Fibroblast of skin of left quadriceps (primary cell): ENCODE data around the gene WDR49.
A peak's percentile ranks its signal among the peaks of the same experiment; 100 is the strongest.

Source experiments
- DNase-seq, 2 experiments: peaks; one replicate each; pipeline ENCODE4 v3.0.0-alpha.2; 2013; ENCODE audit warnings: low read depth in 2 of 2

Gene WDR49

DNA sequence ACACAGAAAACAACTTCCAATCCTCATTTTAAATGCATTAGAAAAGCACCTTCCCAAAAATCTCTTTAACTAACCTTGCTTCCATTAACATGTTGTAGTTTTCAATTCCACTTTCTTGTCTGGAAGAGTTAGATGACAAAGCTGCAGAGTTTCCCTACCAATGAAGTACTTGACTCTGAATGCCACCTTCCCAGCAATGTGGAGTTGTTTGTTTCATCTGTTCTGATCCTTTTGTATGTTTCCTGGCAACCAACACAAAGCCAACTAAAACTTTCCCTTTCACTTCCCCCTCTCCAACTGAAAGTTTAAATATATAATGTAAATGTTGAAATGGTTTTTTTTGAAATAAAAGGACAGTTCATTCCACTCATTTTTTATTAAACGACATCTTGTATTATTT, at the start of gene WDR49:
WDR49 (minus strand) TSS at position 183 of the 400 bp plus-strand sequence. CDS start 517 bp downstream, outside the sequence.
- DNase-seq = no peak

- no peak for DNase-seq
Observed at GRCh38 chr3:167700926-167701325, 47.2 kb upstream of the WDR49 start.

GRCh38 chr3:167700046-167700445, 46.3 kb upstream of the WDR49 start:
- DNase-seq = peak; percentile 22 to 25

GRCh38 chr3:167694121-167694520, 40.4 kb upstream of the WDR49 start:
- no peak for DNase-seq

GRCh38 chr3:167691366-167691765, 37.6 kb upstream of the WDR49 start:
- peak; percentile 3 to 5 for DNase-seq

DNA sequence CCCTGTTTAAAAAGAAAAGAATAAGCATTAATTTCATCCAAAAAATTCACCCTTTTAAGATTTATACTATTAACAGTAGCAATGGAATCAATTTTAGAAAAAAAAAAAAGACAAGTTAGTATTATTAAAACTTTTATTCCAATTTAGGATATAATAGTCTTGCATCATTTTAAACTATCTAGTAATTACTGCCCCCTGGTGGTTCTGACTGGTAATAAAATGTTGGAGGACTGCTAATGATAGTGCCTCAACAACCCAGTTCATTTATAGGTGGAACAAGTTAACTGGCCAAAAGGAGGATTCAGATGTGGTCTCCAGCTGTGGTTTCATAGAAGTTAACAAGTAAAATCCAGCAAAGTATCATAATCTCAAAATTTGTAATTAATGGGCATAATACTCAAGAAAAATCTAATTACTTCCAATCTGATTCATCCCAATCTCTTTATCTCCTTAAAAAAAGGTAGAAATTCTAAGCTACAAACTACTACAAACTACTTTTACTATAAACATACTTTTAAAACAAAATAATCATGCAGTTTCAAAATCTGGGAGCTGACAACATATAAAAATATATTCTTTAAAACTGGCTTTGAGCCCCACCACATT, 30.7 kb upstream of the WDR49 start:
- DNase-seq = peak; percentile 32 to 34

GRCh38 chr3:167679526-167679925, 25.8 kb upstream of the WDR49 start:
- no peak for DNase-seq

GRCh38 chr3:167675848-167676247, 22.1 kb upstream of the WDR49 start:
- DNase-seq = no peak

DNA sequence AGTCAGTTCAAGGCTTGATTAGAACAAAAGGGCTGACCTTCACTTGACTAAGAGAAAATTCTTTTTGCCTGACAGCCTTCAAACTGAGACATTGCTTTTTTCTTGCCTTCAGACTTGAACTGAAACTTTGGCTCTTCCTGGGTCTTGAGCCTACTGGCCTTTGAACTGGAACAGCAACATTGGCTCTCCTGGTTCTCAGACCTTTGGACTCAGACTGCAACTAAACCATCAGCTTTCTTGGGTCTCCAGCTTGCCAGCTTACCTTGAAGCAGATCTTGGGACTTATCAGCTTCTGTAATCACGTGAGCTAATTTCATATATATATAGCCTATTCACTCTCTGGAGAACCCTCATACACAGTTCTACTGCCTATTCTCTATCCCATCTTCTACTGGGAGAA, 19.5 kb upstream of the WDR49 start:
- DNase-seq = no peak

DNA sequence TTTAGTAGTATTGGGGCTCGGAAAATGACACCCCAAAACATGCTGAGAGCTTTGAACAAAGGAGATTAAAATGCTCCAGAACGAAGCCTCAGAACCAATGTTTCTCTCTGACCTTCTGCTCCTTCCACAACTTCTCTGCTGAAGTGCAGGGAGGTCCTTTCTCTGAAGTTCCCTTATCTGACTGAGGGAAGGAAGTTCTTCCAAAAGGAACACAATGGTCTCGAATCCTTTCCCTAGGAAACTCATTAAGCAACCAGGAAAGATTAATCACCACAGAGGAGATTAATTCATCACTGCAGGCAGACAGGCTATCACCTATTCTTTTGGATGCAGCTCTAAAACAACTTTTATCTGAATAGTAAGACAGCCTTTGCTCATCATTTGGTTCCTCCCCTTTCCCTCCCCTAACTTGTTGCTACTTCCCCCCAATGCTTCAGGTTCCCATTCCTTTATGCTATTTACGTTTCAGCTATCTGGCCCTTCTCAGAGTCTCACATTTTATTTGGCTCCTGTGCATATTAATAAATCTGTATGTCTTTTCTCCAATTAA, 18.2 kb upstream of the WDR49 start:
- no peak for DNase-seq

DNA sequence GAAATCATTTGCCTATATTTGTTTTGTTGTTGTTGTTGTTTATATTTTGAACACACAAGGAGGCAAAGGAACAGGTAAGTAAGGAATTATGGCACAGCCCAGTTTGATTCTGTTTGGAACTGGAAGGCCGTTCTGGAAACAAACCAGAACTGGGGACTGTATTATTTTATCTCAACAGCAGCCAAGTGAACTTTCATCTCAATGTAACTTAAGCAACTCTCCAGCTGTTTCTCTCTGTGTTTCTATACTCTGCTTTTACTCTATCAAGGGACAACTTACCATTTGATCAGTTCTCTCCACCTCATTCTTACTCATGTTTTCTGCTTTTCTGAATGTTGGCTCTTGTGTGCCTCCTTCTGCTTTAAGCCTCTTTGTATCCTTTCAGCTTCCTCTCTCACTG, 16.0 kb upstream of the WDR49 start:
- DNase-seq = no peak

- no peak for DNase-seq
Observed at GRCh38 chr3:167668651-167669050, 14.9 kb upstream of the WDR49 start.

- no peak for DNase-seq
Observed at GRCh38 chr3:167666563-167666962, 12.8 kb upstream of the WDR49 start.

GRCh38 chr3:167662919-167663400, 9.2 kb upstream of the WDR49 start:
- no peak for DNase-seq

GRCh38 chr3:167657684-167658225, 4.0 kb upstream of the WDR49 start:
- no peak for DNase-seq

- no peak for DNase-seq
Observed at GRCh38 chr3:167656821-167657220, 3.1 kb upstream of the WDR49 start.

DNA sequence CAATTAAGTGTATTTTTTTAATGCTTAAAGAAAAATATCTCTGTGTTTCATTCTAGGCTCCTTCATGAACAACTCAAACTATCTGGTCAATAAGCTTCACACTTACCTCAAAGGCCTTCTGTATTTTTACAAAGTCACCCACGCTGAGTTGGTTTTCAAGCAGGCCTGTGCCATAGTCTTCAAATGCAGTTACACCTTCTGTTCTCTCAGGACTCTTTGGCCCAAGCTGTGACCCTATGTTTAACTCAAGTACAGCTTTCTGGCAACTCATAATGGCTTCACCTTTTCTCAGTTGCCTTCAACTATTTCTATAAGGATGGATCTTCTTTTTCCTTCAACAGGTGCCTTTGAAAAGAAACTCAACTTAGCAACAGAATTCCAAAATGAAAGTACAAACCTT, 587 bp downstream of the WDR49 start:
- DNase-seq = no peak

GRCh38 chr3:167651826-167652225, 1.9 kb downstream of the WDR49 start:
- DNase-seq = no peak

DNA sequence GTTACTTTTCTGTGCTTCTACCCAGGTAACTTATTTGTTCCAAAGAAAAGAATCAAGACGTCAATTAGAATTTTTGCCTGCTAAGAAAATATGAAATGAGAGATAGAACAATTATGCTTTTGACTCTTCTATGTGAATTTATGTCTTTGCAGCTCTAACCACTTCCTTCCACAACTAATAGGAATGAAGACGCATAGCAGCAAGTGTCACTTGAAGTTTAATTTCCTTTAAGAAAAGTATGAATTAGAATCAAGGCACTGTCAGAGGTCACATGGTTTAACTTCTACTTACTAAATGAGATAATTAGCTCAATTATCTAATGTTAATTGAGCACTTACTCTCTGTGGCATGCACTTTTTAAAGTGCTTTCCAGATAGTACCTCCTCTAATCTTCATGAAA, 3.3 kb downstream of the WDR49 start:
- DNase-seq = no peak

DNA sequence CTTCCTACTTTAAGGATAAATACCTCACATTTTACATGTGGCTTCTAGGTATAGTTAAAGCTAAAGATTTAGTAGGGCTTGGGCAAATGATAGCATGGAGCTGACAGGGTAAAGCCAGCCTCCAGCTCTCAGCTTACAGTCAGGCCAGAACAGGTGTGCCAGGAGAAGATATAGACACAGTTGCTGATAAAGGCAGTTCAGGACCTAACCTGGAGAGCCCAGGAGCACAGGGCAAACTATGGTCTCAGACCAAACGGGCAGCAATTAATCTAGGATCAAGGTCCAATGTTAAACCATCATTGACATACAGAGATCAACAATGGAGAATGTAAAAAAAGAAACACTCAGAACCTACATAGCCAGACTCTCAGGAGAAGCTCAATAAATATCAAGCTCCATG, 4.0 kb downstream of the WDR49 start:
- DNase-seq = no peak

- no peak for DNase-seq
Observed at GRCh38 chr3:167644611-167645010, 9.1 kb downstream of the WDR49 start.

- DNase-seq = no peak
Observed at GRCh38 chr3:167631471-167631870, 22.3 kb downstream of the WDR49 start.

DNA sequence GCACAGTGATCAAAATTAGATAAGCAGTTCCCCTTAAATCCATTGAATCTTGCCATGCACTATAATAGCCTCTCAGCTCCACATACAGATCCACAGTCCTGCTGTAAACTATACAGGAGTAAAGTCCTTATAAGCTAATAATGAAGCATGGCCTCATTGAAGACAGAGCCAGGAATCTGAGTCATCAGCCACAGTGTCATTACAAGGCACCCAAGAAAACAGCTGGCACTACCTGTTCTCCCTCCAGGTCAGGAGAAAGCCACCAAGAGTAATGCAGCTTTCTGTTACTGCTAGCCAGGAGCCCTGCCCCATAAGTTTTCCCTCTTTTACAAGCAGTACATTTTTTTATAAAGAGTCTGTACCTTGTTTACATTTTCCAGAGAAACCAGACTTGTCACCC, 27.3 kb downstream of the WDR49 start:
- no peak for DNase-seq

DNA sequence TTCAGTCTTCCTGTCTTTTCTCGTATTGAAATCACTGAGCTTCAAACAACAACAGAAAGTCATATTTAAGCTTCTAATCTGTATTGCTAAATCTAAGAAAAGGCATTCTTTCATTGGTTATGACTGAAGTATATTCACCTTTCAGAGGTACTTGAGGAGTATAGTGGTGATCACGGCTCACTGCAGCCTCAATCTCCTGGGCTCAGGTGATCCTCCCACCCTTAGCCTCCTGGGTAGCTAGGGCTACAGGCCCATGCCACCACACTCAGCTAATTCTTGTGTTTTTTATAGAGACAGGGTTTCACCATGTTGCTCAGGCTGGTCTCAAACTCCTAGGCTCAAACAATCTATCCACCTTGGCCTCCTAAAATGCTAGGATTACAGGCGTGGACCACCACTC, 38.7 kb downstream of the WDR49 start:
- DNase-seq = no peak
